ENCODE measurements around the gene PXMP2.
"Not testable (repeated sequence)": the region's sequence is repeated elsewhere in the genome, so short reads cannot be mapped to it uniquely, and the experiment has no call there.

PXMP2 gene

DNA sequence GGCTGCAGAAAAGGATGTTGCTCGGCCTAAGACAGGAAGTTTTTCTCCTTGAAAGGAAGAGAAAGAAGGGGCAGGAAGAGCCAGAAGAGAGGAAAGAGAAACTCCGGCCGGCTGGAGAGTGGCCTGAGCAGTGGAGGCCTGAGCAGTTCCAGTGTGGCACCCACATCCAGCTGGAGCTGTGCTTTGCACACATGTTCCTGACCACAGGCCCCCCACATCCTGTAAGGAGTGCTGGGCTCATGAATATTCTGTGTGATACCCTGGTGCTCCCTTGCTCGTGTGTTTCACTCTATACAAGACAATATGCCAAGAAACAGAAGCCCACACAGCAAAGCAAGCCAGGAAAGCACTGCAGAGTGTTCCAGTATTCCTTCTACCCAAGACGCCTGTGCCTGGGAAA is 27.3 kb upstream of the PXMP2 start:
- DNase-seq (ENCODE audit: low spot score) = no peak

DNA sequence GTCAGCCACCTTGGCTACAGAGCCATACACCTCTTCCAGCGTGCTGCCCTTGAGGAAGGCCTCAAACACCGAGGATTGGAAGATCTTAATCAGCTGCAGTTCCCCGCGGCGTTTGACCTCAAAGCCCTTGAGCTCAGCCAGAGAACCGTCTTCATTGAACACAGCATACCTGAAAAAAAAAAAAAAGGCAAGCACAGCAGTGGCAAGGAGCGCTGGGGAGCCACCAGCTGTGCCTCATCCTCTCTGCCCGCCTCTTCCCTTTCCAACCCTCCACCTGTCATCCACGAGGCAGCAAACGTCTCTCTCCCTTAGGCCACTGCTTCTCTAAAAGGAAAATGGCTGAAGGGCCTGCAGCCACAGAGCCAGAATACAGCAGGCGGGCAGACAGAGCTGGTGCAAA is 26.4 kb upstream of the PXMP2 start:
- DNase-seq (ENCODE audit: low spot score) = no peak

DNA sequence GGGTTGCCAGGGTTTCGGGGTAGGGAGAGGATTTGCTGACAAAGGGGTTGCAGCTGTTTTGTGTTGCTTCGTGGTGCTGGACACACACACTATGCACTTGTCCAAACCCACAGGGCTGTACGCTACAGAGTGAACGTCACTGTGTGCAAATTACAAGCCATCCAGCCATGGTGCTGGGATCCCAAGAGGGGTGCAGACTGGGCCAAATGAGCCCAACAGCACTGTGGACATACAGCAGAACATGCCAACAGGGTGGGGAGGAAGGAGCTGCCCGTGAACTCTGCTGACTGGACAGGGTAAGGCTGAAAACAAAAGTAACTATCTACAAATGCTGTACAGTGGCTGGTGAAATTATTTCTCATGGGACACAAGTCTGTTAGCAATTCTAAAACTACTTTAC is 25.4 kb upstream of the PXMP2 start:
- DNase-seq (ENCODE audit: low spot score) = no peak

DNA sequence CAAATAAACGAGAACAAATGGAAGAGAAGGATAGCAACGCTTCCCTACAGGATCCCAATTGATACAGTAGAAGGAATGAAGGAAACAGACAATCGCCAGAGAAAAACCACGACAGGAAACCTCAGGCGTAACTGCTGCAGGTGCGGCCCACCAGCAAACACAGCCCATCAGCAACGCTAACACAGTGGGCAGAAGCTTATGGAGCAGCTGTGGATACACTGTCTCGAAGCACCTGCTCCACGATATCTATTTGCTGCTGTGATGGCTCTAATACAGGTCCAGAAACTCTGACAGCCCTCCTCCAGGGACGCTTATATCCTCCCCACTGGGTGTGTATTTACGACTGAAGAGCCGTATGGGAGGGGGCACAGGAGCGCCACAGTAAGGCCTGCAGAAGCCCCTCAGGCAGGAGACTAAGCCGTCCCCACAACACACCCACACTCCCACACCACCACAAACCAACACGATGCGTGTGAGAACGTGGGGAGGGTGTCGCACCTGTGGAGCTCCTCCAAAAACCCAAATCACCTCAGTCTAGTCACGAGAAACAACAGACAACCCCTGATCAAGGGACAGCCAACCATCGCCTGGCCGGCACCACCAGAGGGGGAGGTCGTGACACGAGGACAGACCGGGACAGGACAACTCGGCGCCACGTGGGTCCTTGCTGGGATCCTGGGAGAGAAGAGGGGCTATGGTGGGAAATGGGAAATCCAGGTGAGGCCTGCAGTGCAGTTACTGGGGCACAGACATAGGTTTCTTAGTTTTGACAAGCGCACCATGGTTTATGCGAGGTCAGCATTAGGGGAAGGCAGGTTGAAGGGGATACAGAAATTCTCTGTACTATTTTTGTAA is 24.3 kb upstream of the PXMP2 start:
- no peak for DNase-seq (ENCODE audit: low spot score)

DNA sequence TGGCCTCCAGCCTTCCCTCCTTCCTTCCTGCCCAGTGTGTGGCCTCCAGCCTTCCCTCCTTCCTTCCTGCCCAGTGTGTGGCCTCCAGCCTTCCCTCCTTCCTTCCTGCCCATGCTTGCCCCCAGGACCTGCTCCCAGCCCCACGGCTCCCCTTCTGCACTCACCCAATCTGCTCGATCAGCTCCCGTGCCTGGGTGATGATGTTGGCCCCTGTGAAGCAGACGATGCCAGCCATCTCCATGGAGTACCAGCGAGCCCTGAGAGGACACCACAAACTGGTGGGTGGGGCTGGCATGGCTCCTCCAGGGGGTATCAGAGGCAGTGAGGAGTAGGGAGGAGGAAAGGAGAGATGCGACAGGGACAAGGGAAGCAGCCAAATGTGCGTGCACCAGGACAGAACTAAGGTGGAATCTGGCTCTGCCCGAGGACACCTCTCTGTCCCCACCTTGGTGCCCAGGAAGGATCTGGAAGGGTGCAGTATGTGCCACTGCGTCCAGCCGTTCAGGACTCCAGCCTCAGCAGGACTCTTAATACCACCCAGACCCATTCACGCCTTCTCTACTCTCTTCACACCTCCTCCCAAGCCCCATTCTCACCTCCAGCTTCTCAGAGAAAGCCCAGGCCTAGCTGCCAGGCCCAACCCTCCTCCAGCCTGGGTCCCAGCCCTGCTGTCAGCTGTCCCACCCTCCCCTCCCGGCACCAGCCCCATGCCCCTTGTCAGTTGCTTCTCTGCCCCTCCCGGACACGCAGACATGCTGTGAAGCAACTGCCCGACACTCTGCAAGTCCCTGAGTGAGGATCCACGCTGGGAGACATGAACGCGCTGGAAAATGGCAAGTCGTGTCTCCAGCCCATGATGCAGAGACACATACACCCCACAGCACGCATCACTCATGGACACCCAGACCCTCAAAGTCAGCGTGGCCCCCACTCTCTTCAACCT is 22.9 kb upstream of the PXMP2 start:
- DNase-seq (ENCODE audit: low spot score) = no peak

DNA sequence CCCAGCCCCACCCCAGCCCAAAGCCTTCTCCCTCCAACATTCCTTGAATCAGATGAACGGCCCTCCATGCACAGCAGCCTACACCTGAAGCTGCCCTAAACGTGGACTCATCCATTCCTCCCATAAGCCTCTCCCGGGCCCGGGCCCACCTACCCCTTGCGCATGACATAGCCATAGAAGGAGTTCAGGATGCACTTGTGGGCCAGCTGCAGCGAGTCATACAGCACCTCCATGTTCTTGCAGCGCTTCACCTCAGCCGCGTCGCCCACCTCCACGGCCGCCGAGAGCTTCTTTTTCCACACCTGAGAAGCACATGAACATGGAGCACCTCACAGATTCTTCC is 22.3 kb upstream of the PXMP2 start:
- DNase-seq (ENCODE audit: low spot score) = no peak

DNA sequence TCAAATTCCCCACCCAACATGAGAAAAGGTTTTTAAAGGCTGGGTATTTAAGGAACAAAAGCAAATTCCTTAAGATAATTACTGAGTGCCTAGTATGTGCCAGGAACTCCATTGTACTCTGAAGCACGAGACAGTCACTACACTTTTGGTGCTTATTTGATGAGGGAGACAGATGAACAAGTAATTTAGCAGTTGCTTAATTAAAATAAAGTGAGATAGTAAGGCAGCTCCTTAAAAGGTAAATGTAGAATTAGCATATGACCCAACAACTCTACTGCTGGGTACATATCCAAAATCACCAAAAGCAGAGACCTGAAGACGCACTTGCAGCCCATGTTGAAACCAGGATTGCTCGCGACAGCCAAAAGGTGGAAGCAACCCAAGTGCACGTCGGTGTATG is 21.6 kb upstream of the PXMP2 start:
- DNase-seq (ENCODE audit: low spot score) = no peak

DNA sequence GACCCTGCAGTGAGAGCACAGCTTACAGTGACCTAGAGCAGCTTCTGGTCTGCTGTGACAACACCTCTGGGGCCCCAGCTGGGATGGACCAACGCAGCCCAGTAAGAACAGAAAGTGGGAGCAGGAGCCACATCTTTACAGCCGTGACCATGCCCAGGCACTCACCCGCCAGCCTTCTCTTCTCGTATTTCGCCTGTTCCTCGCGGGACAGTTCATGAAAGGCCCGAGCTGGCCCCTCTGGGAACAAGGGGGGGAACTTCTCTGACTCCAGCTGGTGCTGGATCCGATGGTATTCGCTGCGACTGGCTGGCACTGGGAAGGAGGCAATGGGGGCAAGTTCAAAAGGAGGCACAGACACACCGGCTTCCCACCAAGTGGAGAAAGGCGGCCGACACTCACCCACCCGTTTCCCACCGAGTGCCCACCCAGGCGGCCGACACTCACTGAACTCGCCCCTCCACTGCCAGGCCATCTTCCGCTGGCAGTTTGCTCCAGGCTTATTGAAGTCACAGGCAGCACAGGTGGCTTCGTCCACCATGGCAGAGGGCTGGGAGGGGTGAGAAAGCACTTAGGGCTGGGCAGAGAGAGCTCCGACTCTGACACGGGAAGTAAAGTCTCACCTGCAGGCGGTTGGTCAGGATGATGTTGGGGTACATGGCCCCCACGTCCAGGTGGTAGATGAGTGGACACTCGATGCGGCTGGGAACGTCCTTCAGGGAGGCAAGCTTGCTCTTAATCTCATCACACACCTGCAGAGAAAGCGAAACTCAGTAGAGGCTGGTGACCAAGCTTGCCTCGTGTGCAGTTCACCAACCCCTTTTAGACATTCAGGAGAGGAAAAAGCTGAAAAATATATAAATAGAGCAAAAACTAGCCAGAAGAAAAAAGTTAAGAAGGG is 18.9 kb upstream of the PXMP2 start:
- DNase-seq (ENCODE audit: low spot score) = no peak

DNA sequence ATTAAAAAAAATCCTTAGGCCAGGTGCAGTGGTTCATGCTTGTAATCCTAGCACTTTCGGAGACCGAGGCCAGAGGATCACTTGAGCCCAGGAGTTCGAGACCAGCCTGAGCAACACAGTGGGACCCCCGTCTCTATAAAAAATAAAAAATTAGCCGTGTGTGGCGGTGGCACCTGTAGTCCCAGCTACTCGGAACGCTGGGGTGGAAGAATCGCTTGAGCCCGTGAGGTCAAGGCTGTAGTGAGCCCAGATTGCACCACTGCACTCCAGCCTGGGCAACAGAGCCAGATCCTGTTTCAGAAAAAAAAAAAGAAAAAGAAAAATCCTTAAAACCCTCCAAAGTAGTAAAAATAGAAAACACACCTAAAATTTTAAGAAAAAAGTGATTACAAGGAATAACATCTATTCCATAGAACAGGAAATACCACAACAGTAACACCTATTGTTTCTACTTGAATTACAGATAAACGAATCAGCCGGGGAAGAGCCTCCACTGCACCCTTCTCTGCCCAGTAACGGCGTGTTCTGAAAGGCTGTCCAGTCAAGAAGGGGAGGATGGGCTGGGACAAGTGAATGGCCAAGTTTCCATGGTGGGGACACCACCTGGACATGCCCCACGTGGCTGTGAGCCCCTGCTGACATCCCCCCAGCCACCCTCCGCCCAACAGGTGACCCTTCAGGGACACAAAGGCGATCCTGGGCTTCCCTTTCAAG is 18.1 kb upstream of the PXMP2 start:
- no peak for DNase-seq (ENCODE audit: low spot score)

DNA sequence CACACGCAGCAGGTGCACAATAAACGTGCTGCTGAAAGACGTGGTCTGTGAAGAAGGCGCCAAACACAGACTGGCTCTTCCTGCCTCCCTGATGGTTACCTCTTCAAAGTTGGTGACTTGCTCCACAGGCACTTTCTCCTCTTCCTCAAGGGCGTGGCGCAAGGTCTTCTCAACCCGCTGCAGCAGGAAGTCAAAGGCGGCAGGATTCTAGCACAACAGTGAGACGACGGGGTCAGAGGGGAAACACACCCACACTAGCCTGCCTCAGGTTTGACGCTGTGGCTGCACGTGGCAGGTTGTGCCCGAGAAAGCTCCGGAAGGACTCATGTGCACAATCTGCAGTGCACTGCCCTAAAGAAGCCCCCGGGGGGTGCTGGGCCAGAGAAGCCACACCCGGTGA is 15.3 kb upstream of the PXMP2 start:
- DNase-seq (ENCODE audit: low spot score) = no peak

DNA sequence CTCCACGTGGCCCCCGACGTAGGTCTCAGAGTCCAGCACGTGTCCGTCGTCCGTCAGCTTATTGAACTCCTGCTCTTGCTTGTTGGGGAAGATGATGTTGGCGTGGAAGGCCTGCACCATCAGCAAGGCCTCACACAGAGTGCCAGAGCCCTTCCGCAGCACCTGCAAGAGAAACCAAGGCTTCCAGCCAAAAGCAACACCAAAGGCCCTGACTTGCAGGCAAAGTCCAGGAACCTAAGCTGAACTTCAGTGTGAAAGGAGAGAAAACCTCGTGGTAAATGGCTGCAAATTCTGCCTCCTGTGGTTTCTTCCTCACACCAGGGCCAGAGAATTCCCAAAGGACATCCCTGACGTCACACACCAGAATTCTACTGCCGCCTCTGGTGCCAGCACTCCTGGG is 14.7 kb upstream of the PXMP2 start:
- DNase-seq (ENCODE audit: low spot score) = no peak

DNA sequence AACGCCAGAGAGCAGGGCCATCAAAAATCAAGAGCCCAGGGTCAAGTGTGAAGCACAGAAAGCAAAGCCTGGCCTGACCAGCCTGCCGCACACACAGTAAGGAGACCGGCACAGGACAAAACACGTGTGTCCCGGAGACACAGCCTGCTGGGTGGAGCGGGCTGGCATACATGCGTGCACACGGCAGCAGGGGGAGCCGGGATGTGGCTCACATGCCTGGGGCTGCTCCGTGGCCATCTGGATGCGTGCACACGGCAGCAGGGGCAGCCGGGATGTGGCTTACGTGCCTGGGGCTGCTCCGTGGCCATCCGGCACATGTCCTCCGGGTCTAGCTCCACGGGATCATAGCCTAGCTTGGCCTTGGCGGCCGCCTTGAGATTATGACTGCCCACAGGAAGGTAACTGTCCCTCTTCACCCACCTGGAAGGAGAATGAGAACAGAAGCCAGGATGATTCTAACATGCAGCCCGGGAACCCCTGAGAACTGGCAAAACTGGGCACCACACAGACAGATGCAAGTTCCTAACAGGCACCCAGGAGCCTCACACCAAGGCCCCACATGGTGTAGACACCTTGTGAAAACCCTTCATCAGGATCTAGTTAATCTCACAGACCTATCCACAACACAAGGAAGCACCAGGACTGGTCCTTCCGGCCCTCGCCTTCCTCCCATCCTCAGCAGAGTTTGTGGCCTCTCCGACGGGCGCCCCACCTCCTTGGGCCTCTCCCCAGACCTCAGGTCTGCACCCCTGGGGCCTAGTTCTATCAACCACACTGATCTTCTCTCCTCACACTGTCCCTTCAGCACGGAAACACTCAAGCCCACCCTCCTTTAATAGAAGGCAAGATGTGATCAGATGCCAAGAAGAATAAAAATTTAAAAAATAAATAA is 13.9 kb upstream of the PXMP2 start:
- DNase-seq (ENCODE audit: low spot score) = no peak

DNA sequence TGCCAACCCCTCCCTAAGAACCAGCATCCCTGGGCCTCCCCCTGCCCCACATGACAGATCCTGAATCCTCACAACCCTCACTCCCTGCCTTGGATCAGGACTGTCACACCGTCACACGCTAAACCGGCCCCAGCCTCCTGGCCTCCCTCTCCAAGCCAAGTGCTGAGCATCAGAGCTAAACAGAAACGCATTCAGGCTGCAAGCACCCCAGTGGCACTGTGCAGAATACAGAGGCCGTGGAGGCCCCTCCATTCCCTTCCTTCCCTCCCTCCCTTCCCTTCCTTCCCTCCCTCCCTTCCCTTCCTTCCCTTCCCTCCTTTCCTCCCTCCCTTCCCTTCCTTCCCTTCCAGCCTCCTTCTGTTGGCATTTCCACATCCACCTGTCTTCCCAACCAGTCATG is 12.8 kb upstream of the PXMP2 start:
- no peak for DNase-seq (ENCODE audit: low spot score)

DNA sequence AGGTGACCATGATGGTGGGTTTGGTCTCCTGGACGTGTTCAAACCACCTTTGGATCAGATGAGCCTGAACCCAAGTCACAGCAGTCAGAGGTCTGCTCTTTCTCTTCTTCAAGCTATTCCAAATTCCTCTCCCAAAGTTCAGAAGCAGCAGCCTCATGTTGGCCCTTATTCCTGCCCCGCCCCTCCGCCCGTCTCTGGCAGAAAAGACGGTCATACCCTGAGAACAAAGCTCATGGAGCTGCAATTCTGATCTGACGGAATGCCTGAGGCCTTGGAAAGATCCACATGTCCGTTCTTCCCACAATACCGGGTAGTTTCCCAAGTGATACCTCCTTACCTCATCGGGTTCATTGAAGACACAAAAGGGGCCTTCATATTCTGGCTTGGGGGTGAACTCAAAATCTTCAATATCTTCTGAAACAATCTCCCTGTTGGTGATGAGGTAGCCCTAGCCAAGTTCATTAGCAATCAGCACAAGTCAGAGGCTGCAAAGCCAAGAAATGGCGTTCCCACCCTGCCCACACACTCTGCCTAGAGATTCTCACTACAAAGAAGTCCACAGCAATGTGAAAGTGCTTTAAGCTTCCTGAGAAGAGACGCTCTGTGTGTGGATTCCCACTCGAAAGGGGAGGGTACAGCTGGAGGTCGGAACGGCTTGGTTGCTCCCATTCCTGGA is 11.5 kb upstream of the PXMP2 start:
- no peak for DNase-seq (ENCODE audit: low spot score)

DNA sequence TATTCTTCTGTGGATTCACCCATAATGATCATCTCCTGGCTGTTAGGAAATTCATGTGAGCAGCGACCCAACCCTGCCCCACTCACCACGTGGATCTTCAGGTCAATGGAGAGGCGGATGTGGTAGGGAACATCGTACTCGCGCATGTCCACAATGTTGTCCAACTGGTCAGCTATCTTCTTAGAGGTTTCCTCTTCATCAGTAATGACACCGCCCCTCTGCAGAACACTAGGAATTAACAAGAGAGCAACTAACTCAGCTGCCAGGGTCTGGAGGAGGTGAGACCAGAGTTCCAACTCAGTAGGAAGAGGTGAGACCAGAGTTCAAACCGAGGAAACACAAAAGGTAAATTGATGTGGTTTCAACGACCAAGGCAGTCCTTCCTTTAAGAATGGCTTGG is 9.9 kb upstream of the PXMP2 start:
- no peak for DNase-seq (ENCODE audit: low spot score)

DNA sequence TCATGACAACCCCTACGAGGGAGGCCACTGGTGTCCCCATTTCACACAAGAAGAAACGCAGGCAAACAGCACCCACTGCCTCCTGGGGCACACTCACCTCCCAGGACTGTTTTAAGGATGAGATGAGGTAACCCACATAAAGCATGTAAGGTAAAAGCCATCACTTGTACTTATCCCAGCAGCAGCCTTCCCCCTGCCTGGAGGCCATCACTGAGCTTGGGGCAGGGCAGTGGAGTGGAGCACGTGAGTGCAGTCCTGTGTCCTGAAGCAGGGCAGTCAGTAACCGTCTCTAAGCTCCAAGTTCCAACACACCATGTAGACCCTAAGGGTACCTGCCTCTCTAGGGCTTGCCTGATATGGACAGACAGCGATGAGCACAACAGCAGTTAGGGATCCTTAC is 2.0 kb upstream of the PXMP2 start:
- no peak for DNase-seq (ENCODE audit: low spot score)

DNA sequence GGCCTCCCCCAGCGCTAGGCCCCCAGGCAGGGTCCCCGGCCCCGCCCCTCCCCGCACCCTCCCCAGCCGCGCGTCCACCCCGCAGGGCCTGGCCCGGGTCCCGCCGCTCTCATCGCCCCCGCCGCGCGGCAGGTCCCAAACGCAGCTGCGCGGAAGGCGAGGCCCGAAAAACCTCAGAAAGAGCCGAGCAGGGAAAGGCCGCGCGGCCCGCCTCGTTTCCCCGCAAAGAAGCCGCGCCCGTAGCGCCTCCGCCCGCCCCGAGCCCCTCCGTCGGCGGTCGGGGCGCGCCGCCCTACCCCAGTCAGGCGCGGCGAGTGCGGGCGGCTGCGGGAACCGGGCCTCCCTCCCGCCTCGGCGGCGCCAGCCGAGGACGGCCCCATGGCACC is 569 bp upstream of the PXMP2 start:
- DNase-seq (ENCODE audit: low spot score) = no peak

DNA sequence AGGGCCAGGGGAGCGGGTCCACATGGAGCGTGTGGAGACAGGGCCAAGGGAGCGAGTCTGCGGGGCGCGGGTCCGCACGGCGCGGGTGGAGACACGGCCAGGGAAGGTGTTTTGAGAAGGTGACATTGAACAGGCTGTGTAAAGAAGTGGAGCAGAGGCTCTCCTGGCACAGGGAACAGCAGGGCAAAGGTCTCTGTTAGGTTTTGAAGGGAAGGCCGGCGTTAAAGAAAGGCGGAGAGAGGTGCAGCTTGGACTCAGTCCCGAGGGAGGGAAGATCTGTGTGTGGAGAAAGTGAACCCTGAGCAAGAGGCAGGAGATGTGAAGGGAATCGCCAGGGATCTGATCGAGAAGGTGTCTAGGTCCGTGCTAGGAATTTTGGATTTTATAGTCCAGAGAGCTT is 1.8 kb downstream of the PXMP2 start:
- no peak for DNase-seq (ENCODE audit: low spot score)

DNA sequence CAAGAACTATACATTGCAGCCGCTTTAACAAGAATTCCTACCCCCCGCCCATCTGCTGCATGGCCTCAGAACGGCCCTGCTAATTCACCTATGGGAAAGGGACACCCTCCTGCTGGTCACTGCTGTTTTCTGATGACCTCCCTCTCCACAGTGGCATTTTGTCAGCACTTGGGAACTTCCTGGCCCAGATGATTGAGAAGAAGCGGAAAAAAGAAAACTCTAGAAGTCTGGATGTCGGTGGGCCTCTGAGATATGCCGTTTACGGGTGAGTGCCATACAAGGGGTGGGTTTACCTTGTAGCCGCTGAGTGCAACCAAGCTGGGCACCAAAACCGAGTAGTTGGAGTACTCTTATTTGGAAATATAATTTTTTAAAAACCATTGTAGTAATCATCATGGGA is 2.7 kb downstream of the PXMP2 start:
- DNase-seq (ENCODE audit: low spot score) = no peak

DNA sequence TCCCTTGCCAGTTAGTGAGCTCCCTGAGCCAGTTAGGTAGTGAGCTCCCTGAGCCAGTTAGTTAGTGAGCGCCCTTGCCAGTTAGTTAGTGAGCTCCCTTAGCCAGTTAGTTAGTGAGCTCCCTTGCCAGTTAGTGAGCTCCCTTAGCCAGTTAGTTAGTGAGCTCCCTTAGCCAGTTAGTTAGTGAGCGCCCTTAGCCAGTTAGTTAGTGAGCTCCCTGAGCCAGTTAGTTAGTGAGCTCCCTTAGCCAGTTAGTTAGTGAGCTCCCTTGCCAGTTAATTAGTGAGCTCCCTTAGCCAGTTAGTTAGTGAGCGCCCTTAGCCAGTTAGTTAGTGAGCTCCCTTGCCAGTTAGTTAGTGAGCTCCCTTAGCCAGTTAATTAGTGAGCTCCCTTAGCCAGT is 4.6 kb downstream of the PXMP2 start:
- DNase-seq (ENCODE audit: low spot score) = not testable (repeated sequence)
